GM12874 (cell line): ENCODE measurements around the gene PTBP1.

Source experiments
- CTCF ChIP-seq: IDR thresholded peaks from 2 replicates; pipeline ENCODE4 v1.5.1; 2011; ENCODE audit warnings: low read depth, mild to moderate bottlenecking, control low read depth, low read length, moderate library complexity; ENCODE audit not compliant: insufficient read depth

PTBP1 gene

GRCh38 chr19:831407-832369 is 34.4 kb downstream of the PTBP1 start:
- TF ChIP-seq CTCF, result no peak

GRCh38 chr19:834216-834615 is 37.0 kb downstream of the PTBP1 start:
- TF ChIP-seq CTCF, result no peak

- no peak for TF ChIP-seq CTCF
These were observed 38.1 kb downstream of the PTBP1 start for GRCh38 chr19:835210-835810.

- no peak for TF ChIP-seq CTCF
These were observed 43.4 kb downstream of the PTBP1 start, which contains the start of gene PRTN3 for GRCh38 chr19:840519-841206. Gene PRTN3 (plus strand): TSS chr19:840999. CDS start chr19:841009, 10 bp downstream.

- TF ChIP-seq CTCF, result no peak
These were observed 46.1 kb downstream of the PTBP1 start for GRCh38 chr19:843180-843835.

- TF ChIP-seq CTCF, result no peak
These were observed 46.7 kb downstream of the PTBP1 start for GRCh38 chr19:843836-844545.
